Measurements from ENCODE around the gene PPM1F. TPM values are rescaled to one million over a fixed set of nuclear protein-coding genes. Genes with fewer than 3 reads are reported as not detected.

Gene PPM1F
- total RNA-seq (2014; rRNA removed; shearing (Covaris generic)), result 59.5 and 65.1 TPM in 2 replicates
- polyA plus RNA-seq (2015; cell fraction: cytosol; rRNA removed), result 62.3 and 79.4 TPM in 2 replicates
- polyA plus RNA-seq (2015; cell fraction: nucleus; rRNA removed), result 80.9 and 89.2 TPM in 2 replicates

- peak; percentile 77 for DNase-seq (ENCODE audit: low read depth, low spot score)
- in situ Hi-C loops (cut with HindIII; ENCODE audit: low pct_unique_long_range_greater_than_20kb, low sequenced_read_pairs), result no loop called here
These were observed at the start of gene PPM1F for GRCh38 chr22:21952586-21953571. TSS of gene PPM1F (minus strand) at chr22:21952848. CDS start at chr22:21946048, 6,800 bp downstream.

- no peak for DNase-seq (ENCODE audit: low read depth, low spot score)
- in situ Hi-C loops (cut with HindIII; ENCODE audit: low pct_unique_long_range_greater_than_20kb, low sequenced_read_pairs), result no loop called here
These were observed 49.2 kb upstream of the PPM1F start for GRCh38 chr22:22001664-22002525.

- no peak for DNase-seq (ENCODE audit: low read depth, low spot score)
- in situ Hi-C loops (cut with HindIII; ENCODE audit: low pct_unique_long_range_greater_than_20kb, low sequenced_read_pairs), result no loop called here
These were observed 46.1 kb upstream of the PPM1F start for GRCh38 chr22:21998595-21999247.

- in situ Hi-C loops (cut with HindIII; ENCODE audit: low pct_unique_long_range_greater_than_20kb, low sequenced_read_pairs), result no loop called here
- DNase-seq (ENCODE audit: low read depth, low spot score), result no peak
These were observed 43.6 kb upstream of the PPM1F start for GRCh38 chr22:21996175-21996720.

GRCh38 chr22:21995660-21996059 is 43.0 kb upstream of the PPM1F start:
- in situ Hi-C loops (cut with HindIII; ENCODE audit: low pct_unique_long_range_greater_than_20kb, low sequenced_read_pairs), result no loop called here
- no peak for DNase-seq (ENCODE audit: low read depth, low spot score)

- in situ Hi-C loops (cut with HindIII; ENCODE audit: low pct_unique_long_range_greater_than_20kb, low sequenced_read_pairs), result no loop called here
These were observed 42.3 kb upstream of the PPM1F start for GRCh38 chr22:21994881-21995444.

GRCh38 chr22:21992593-21993237 is 40.1 kb upstream of the PPM1F start:
- in situ Hi-C loops (cut with HindIII; ENCODE audit: low pct_unique_long_range_greater_than_20kb, low sequenced_read_pairs), result no loop called here
- DNase-seq (ENCODE audit: low read depth, low spot score), result no peak

More at GRCh38 chr22:21994881-21995444, 42.3 kb upstream of the PPM1F start:
- no peak for DNase-seq (ENCODE audit: low read depth, low spot score)

GRCh38 chr22:21991774-21992173 is 39.1 kb upstream of the PPM1F start:
- in situ Hi-C loops (cut with HindIII; ENCODE audit: low pct_unique_long_range_greater_than_20kb, low sequenced_read_pairs), result no loop called here
- no peak for DNase-seq (ENCODE audit: low read depth, low spot score)

- in situ Hi-C loops (cut with HindIII; ENCODE audit: low pct_unique_long_range_greater_than_20kb, low sequenced_read_pairs), result no loop called here
- no peak for DNase-seq (ENCODE audit: low read depth, low spot score)
These were observed 38.6 kb upstream of the PPM1F start for GRCh38 chr22:21991304-21991596.

GRCh38 chr22:21990445-21991303 is 38.0 kb upstream of the PPM1F start:
- DNase-seq (ENCODE audit: low read depth, low spot score), result no peak
- in situ Hi-C loops (cut with HindIII; ENCODE audit: low pct_unique_long_range_greater_than_20kb, low sequenced_read_pairs), result no loop called here

- in situ Hi-C loops (cut with HindIII; ENCODE audit: low pct_unique_long_range_greater_than_20kb, low sequenced_read_pairs), result no loop called here
- DNase-seq (ENCODE audit: low read depth, low spot score), result no peak
These were observed 36.4 kb upstream of the PPM1F start for GRCh38 chr22:21989049-21989448.

GRCh38 chr22:21985214-21985613 is 32.6 kb upstream of the PPM1F start:
- in situ Hi-C loops (cut with HindIII; ENCODE audit: low pct_unique_long_range_greater_than_20kb, low sequenced_read_pairs), result no loop called here
- no peak for DNase-seq (ENCODE audit: low read depth, low spot score)

- peak; percentile 86 for DNase-seq (ENCODE audit: low read depth, low spot score)
- in situ Hi-C loops (cut with HindIII; ENCODE audit: low pct_unique_long_range_greater_than_20kb, low sequenced_read_pairs), result no loop called here
These were observed 32.1 kb upstream of the PPM1F start for GRCh38 chr22:21984793-21985192.

- in situ Hi-C loops (cut with HindIII; ENCODE audit: low pct_unique_long_range_greater_than_20kb, low sequenced_read_pairs), result no loop called here
- peak; percentile 82 for DNase-seq (ENCODE audit: low read depth, low spot score)
These were observed 29.8 kb upstream of the PPM1F start, which contains the start of gene TOP3B for GRCh38 chr22:21982338-21982965. TSS of gene TOP3B (minus strand) at chr22:21982787. CDS start at chr22:21975709, 7,078 bp downstream.

GRCh38 chr22:21981874-21982273 is 29.2 kb upstream of the PPM1F start:
- in situ Hi-C loops (cut with HindIII; ENCODE audit: low pct_unique_long_range_greater_than_20kb, low sequenced_read_pairs), result no loop called here
- no peak for DNase-seq (ENCODE audit: low read depth, low spot score)
